HepG2 (cell line): ENCODE data around the gene RALY. TPM values are rescaled to one million over a fixed set of nuclear protein-coding genes. Genes with fewer than 3 reads are reported as not detected.

ENCODE experiments used
- DNMT3B ChIP-seq: conservative IDR thresholded peaks from 2 replicates; pipeline ENCODE4 v1.6.1; 2016; ENCODE audit warnings: missing biosample characterization, control low read depth
- FLYWCH1 ChIP-seq: sonication (generic); formaldehyde crosslinking; IDR thresholded peaks from 2 replicates; pipeline ENCODE4 v1.8.1; 2023; ENCODE audit warnings: mild to moderate bottlenecking, missing genetic modification reagents
- FOXA3 ChIP-seq: IDR thresholded peaks from 2 replicates; pipeline ENCODE4 v1.6.1; 2016; ENCODE audit warnings: missing genetic modification reagents, missing compliant biosample characterization
- GTF3A ChIP-seq: sonication (generic); formaldehyde crosslinking; conservative IDR thresholded peaks from 2 replicates; pipeline ENCODE4 v1.4.0; 2020; ENCODE audit warnings: mild to moderate bottlenecking, missing genetic modification reagents
- MIXL1 ChIP-seq: IDR thresholded peaks from 2 replicates; pipeline ENCODE4 v1.6.1; 2016
- MTF1 ChIP-seq: sonication (generic); formaldehyde crosslinking; IDR thresholded peaks from 2 replicates; pipeline ENCODE4 v1.5.0; 2020; ENCODE audit warnings: missing genetic modification reagents
- MYNN ChIP-seq: sonication (generic); formaldehyde crosslinking; IDR thresholded peaks from 2 replicates; pipeline ENCODE4 v1.4.0; 2020; ENCODE audit warnings: mild to moderate bottlenecking, low read depth, missing genetic modification reagents
- PAF1 ChIP-seq: IDR thresholded peaks from 2 replicates; pipeline ENCODE4 v1.6.1; 2016; ENCODE audit warnings: missing genetic modification reagents, missing compliant biosample characterization
- PHF8 ChIP-seq: sonication (generic); formaldehyde crosslinking; IDR thresholded peaks from 2 replicates; pipeline ENCODE4 v1.5.0; 2020; ENCODE audit warnings: missing genetic modification reagents
- ZBTB8A ChIP-seq: sonication (generic); formaldehyde crosslinking; IDR thresholded peaks from 2 replicates; pipeline ENCODE4 v1.4.0; 2020; ENCODE audit warnings: mild to moderate bottlenecking, low read depth, missing genetic modification reagents, borderline replicate concordance
- ZNF235 ChIP-seq: sonication (generic); formaldehyde crosslinking; IDR thresholded peaks from 2 replicates; pipeline ENCODE4 v1.8.1; 2023; ENCODE audit warnings: mild to moderate bottlenecking, missing genetic modification reagents, borderline replicate concordance
- ZNF24 ChIP-seq: fragments of 450-650 bp; IDR thresholded peaks from 2 replicates; pipeline ENCODE4 v1.6.1; 2017; ENCODE audit warnings: antibody characterized with exemption, mild to moderate bottlenecking
- ZNF468 ChIP-seq: sonication (generic); formaldehyde crosslinking; IDR thresholded peaks from 2 replicates; pipeline ENCODE4 v1.8.0; 2022; ENCODE audit warnings: mild to moderate bottlenecking, moderate library complexity, missing genetic modification reagents
- ZNF724P ChIP-seq: sonication (generic); formaldehyde crosslinking; IDR thresholded peaks from 2 replicates; pipeline ENCODE4 v1.8.0; 2022; ENCODE audit warnings: missing genetic modification reagents, borderline replicate concordance
- ZNF766 ChIP-seq: sonication (generic); formaldehyde crosslinking; IDR thresholded peaks from 2 replicates; pipeline ENCODE4 v1.5.0; 2020; ENCODE audit warnings: missing genetic modification reagents, borderline replicate concordance
- polyA plus RNA-seq, 8 experiments: library from polyadenylated mRNA; depleted of rRNA in 3 of 8; stranded (reverse) in 7 of 8; unstranded in 1 of 8; fragments of >200 nt; fragmentation: Illumina TruSeq in 4 of 8; extraction: Trizol in 4 of 8; gene quantifications; 2 replicates each; pipeline versions ENCODE4 v1.2.1 to v1.2.3, GENCODE V29; 2011 to 2016; ENCODE audit warnings: low read depth in 4 of 8, missing spikeins in 1 of 8, mixed read lengths in 1 of 8; ENCODE audit not compliant: insufficient read depth in 1 of 8
- total RNA-seq, 5 experiments: library from RNA; depleted of rRNA; stranded (reverse); fragments of >200 nt; fragmentation: Illumina TruSeq; extraction: Trizol; gene quantifications; 2 replicates each; pipeline ENCODE4 v1.2.3, GENCODE V29; 2016; ENCODE audit warnings: low read depth in 1 of 5
- TF ChIP-seq, protein P1 (sequence below), 2 experiments: IDR thresholded peaks; 2 replicates each; pipeline ENCODE4 v1.6.1; 2011 to 2012; ENCODE audit warnings: low read length in 2 of 2, borderline replicate concordance in 1 of 2, low read depth in 1 of 2, mild to moderate bottlenecking in 1 of 2, moderate library complexity in 1 of 2
- TF ChIP-seq, protein P2 (sequence below): sonication (generic); formaldehyde crosslinking; IDR thresholded peaks from 2 replicates; pipeline ENCODE4 v1.5.1; 2020; ENCODE audit warnings: mild to moderate bottlenecking, missing genetic modification reagents, borderline replicate concordance
- TF ChIP-seq, protein P3 (sequence below): sonication (generic); formaldehyde crosslinking; IDR thresholded peaks from 2 replicates; pipeline ENCODE4 v1.4.0; 2020; ENCODE audit warnings: missing genetic modification reagents
- TF ChIP-seq, protein P4 (sequence below): IDR thresholded peaks from 2 replicates; pipeline ENCODE4 v1.6.1; 2012; ENCODE audit warnings: low read depth, low read length, improper control_type of control experiment
- TF ChIP-seq, protein P5 (sequence below): sonication (generic); formaldehyde crosslinking; IDR thresholded peaks from 2 replicates; pipeline ENCODE4 v1.4.0; 2020; ENCODE audit warnings: mild to moderate bottlenecking, missing genetic modification reagents

The RALY gene
- total and polyA plus RNA-seq, 2 of the 13 experiments (the other 11 are each of a cell fraction or from before 2014, with no cell fraction given), result 178 to 186 TPM

DNA sequence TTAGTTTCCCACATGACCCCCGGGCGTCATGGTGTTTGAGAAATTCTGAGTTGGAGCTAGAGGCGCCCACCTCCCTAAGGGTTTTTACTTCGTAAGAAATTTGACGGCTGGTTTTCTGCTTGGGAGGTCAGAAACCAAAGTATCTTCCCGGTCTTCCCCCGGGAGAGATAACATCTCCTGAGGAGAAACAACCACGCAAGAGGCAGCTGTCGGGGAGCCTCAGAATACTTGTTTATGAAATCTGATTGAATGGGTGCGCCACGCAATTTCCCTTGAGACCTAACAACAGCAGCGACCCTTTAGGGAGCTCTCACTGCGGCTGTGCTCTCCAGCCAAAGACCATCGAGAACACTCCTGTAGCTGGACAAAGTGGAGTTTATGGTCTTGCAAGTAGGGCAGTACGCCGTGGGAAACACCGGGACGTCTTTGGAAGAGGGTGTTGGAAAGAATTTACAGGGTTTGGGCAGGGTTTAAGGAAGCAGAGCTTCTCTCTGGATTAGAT, 118.9 kb downstream of the RALY start (continued):
- TF ChIP-seq, protein P1, sequence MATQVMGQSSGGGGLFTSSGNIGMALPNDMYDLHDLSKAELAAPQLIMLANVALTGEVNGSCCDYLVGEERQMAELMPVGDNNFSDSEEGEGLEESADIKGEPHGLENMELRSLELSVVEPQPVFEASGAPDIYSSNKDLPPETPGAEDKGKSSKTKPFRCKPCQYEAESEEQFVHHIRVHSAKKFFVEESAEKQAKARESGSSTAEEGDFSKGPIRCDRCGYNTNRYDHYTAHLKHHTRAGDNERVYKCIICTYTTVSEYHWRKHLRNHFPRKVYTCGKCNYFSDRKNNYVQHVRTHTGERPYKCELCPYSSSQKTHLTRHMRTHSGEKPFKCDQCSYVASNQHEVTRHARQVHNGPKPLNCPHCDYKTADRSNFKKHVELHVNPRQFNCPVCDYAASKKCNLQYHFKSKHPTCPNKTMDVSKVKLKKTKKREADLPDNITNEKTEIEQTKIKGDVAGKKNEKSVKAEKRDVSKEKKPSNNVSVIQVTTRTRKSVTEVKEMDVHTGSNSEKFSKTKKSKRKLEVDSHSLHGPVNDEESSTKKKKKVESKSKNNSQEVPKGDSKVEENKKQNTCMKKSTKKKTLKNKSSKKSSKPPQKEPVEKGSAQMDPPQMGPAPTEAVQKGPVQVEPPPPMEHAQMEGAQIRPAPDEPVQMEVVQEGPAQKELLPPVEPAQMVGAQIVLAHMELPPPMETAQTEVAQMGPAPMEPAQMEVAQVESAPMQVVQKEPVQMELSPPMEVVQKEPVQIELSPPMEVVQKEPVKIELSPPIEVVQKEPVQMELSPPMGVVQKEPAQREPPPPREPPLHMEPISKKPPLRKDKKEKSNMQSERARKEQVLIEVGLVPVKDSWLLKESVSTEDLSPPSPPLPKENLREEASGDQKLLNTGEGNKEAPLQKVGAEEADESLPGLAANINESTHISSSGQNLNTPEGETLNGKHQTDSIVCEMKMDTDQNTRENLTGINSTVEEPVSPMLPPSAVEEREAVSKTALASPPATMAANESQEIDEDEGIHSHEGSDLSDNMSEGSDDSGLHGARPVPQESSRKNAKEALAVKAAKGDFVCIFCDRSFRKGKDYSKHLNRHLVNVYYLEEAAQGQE (IDR thresholded peaks at IDR 0.05; ENCODE audit: borderline replicate concordance in 1 of 2, low read depth in 1 of 2, low read length in 2 of 2), result 0 out of 4 replicates have a peak, but pooled peaks of 1 of the 2 experiments have one; percentile 6
- TF ChIP-seq ZNF468 (CRISPR knock-in tag) (peak; percentile 66; the same call in 1 of the 2 replicates), FLYWCH1 (CRISPR knock-in tag) (no peak), FOXA3 (CRISPR knock-in tag) (no peak), MYNN (0 out of 2 replicates have a peak, but pooled peaks have one; percentile 7), ZNF766 (CRISPR knock-in tag) (no peak), PAF1 (CRISPR knock-in tag) (no peak), ZNF24 (peak; percentile 41; the same call in 1 of the 2 replicates), ZBTB8A (no peak), ZNF724P (CRISPR knock-in tag) (peak; percentile 1; the same call in 1 of the 2 replicates), DNMT3B (CRISPR knock-in tag) (0 out of 2 replicates have a peak, but pooled peaks have one; percentile 7), ZNF235 (CRISPR knock-in tag) (0 out of 2 replicates have a peak, but pooled peaks have one; percentile 52), GTF3A (0 out of 2 replicates have a peak, but pooled peaks have one; percentile 32), MTF1 (0 out of 2 replicates have a peak, but pooled peaks have one; percentile 15), PHF8 (CRISPR knock-in tag) (no peak), MIXL1 (CRISPR knock-in tag) (no peak)
- TF ChIP-seq, protein P2, sequence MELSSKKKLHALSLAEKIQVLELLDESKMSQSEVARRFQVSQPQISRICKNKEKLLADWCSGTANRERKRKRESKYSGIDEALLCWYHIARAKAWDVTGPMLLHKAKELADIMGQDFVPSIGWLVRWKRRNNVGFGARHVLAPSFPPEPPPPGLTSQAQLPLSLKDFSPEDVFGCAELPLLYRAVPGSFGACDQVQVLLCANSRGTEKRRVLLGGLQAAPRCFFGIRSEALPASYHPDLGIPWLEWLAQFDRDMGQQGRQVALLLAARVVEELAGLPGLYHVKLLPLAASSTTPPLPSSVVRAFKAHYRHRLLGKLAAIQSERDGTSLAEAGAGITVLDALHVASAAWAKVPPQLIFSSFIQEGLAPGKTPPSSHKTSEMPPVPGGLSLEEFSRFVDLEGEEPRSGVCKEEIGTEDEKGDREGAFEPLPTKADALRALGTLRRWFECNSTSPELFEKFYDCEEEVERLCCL, result peak; percentile 9; the same call in 1 of the 2 replicates
- TF ChIP-seq, protein P3, sequence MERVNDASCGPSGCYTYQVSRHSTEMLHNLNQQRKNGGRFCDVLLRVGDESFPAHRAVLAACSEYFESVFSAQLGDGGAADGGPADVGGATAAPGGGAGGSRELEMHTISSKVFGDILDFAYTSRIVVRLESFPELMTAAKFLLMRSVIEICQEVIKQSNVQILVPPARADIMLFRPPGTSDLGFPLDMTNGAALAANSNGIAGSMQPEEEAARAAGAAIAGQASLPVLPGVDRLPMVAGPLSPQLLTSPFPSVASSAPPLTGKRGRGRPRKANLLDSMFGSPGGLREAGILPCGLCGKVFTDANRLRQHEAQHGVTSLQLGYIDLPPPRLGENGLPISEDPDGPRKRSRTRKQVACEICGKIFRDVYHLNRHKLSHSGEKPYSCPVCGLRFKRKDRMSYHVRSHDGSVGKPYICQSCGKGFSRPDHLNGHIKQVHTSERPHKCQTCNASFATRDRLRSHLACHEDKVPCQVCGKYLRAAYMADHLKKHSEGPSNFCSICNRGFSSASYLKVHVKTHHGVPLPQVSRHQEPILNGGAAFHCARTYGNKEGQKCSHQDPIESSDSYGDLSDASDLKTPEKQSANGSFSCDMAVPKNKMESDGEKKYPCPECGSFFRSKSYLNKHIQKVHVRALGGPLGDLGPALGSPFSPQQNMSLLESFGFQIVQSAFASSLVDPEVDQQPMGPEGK (CRISPR knock-in tag), result no peak
- TF ChIP-seq, protein P4, sequence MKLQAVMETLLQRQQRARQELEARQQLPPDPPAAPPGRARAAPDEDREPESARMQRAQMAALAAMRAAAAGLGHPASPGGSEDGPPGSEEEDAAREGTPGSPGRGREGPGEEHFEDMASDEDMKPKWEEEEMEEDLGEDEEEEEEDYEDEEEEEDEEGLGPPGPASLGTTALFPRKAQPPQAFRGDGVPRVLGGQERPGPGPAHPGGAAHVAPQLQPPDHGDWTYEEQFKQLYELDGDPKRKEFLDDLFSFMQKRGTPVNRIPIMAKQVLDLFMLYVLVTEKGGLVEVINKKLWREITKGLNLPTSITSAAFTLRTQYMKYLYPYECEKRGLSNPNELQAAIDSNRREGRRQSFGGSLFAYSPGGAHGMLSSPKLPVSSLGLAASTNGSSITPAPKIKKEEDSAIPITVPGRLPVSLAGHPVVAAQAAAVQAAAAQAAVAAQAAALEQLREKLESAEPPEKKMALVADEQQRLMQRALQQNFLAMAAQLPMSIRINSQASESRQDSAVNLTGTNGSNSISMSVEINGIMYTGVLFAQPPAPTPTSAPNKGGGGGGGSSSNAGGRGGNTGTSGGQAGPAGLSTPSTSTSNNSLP, result no peak
- TF ChIP-seq, protein P5, sequence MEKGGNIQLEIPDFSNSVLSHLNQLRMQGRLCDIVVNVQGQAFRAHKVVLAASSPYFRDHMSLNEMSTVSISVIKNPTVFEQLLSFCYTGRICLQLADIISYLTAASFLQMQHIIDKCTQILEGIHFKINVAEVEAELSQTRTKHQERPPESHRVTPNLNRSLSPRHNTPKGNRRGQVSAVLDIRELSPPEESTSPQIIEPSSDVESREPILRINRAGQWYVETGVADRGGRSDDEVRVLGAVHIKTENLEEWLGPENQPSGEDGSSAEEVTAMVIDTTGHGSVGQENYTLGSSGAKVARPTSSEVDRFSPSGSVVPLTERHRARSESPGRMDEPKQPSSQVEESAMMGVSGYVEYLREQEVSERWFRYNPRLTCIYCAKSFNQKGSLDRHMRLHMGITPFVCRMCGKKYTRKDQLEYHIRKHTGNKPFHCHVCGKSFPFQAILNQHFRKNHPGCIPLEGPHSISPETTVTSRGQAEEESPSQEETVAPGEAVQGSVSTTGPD (CRISPR knock-in tag), result 0 out of 2 replicates have a peak, but pooled peaks have one; percentile 17
